ENCODE results near the gene E2F4. TPM values are rescaled to one million over a fixed set of nuclear protein-coding genes. Genes with fewer than 3 reads are reported as not detected.

The E2F4 gene
- total RNA-seq, 1 experiment from 2014 or later: 81.0 TPM

DNA sequence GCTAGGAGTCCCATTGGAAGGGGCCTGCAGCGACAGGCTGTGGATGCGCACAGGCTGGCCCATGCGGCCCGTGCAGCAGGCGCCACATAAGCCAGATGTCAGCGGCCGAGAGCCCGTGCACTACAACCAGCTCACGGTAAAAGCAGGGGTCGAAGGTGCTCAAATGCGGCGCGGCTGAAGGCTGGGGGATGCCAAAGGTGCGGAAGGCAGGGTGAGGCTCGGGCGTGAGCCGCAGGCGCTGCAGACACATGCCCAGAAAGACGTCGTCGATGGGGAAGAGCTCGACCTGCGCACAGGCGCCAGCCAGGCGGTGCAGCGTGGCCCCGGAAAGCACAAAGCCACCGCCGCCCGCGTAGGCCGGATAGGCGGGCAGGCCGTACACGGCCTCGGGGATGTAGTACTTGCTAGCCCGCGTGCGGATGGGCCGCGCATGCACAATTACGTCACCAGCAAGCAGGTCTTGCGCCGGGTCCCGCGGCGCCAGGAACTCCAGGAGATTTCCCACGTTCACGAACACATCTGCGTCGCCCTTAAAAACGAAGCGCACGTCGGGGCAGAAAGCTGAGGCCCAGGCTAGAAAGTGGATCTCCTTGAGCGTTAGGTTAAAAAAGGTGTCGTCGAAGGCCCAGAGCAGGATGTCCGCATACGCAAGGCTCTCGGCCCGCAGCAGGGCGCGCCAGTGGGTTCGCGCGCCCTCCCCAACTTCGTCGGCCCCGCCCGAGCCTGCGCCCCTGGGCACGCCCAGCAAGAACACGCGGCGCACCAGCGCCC lies 42.5 kb upstream of the E2F4 start:
- POLR2A ChIA-PET: interaction anchor here (0.9 kb wide), 1 partner anchor 8 kb away, joined by 5 read pairs; no protein-coding TSS in a partner anchor
- CTCF ChIA-PET: interaction anchor here (0.6 kb wide), 1 partner anchor 163 kb away, joined by 3 read pairs; no protein-coding TSS in a partner anchor
- BruUV-seq (replicated peaks): no TSS peak
- Mint-ChIP-seq H3K27ac (ENCODE audit: low read depth, unreplicated experiment) (no peak overlapping the region), H3K9me3 (ENCODE audit: unreplicated experiment) (no peaks in the 10 kb centered on the region), H3K4me1 (ENCODE audit: insufficient read depth, unreplicated experiment) (peaks cover 12% of the 10 kb centered on the region), H3K36me3 (ENCODE audit: insufficient read depth, unreplicated experiment) (peaks cover 45% of the 10 kb centered on the region), H3K4me3 (ENCODE audit: unreplicated experiment) (no peak overlapping the region), H3K27me3 (ENCODE audit: insufficient read depth, unreplicated experiment) (no peaks in the 10 kb centered on the region)
- intact Hi-C loops (cut with micrococcal nuclease): no loop called here
- no peak for DNase-seq (ENCODE audit: unreplicated experiment)
- TF ChIP-seq, protein P1, sequence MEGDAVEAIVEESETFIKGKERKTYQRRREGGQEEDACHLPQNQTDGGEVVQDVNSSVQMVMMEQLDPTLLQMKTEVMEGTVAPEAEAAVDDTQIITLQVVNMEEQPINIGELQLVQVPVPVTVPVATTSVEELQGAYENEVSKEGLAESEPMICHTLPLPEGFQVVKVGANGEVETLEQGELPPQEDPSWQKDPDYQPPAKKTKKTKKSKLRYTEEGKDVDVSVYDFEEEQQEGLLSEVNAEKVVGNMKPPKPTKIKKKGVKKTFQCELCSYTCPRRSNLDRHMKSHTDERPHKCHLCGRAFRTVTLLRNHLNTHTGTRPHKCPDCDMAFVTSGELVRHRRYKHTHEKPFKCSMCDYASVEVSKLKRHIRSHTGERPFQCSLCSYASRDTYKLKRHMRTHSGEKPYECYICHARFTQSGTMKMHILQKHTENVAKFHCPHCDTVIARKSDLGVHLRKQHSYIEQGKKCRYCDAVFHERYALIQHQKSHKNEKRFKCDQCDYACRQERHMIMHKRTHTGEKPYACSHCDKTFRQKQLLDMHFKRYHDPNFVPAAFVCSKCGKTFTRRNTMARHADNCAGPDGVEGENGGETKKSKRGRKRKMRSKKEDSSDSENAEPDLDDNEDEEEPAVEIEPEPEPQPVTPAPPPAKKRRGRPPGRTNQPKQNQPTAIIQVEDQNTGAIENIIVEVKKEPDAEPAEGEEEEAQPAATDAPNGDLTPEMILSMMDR (IDR thresholded peaks at IDR 0.05; ENCODE audit: unreplicated experiment): no peak

DNA sequence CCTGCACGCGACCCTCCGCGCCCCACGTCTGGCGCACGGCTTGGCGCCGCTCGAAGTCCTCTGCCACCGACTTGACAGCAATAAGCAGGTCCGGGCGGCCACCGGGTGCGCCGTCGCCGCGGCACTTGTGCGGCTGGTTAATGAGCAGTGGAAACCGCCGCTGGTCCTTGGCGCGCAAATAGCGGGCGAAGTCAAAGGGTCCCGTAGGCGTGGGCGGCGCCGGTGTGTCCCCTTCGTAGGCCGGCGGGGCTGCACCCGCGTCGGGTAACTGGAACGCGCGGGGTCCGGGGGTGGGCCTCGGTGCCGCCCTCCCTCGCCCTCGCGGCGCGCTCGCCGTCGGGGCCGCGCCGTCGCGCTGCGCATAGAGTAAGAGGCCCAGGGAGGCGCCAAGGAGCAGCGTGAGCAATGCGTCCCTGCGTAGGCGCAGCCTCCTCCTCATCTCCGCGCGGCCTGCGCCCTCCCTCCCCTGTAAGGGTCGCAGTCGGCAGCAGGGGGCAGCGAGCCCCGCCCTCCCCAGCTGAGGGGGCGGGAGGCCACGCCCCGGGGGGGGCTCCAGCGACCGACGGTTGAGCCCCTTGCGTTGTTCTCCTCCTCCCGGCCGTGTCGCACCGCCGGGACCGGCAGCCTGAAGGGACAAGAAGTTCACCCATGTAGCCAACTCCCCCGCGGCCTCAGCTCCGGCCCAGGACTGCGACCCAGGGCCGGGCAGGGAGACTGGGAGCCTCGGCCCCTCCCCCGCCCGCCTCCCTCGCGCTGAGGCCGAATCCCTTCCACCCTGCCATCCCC lies 41.7 kb upstream of the E2F4 start:
- ChIA-PET POLR2A (no interaction called here), CTCF (no interaction called here)
- no peaks in the 10 kb centered on the region for H3K27me3 Mint-ChIP-seq (ENCODE audit: insufficient read depth, unreplicated experiment)
- peaks cover 12% of the 10 kb centered on the region for H3K4me1 Mint-ChIP-seq (ENCODE audit: insufficient read depth, unreplicated experiment)
- H3K9me3 Mint-ChIP-seq (ENCODE audit: unreplicated experiment): no peaks in the 10 kb centered on the region
- intact Hi-C loops (cut with micrococcal nuclease): no loop called here
- peaks cover 39% of the 10 kb centered on the region for H3K36me3 Mint-ChIP-seq (ENCODE audit: insufficient read depth, unreplicated experiment)
- DNase-seq (ENCODE audit: unreplicated experiment): no peak
- TF ChIP-seq, protein P1 (IDR thresholded peaks at IDR 0.05; ENCODE audit: unreplicated experiment): no peak
- no peak overlapping the region for H3K27ac Mint-ChIP-seq (ENCODE audit: low read depth, unreplicated experiment)
- no TSS peak for BruUV-seq (replicated peaks)
- no peak overlapping the region for H3K4me3 Mint-ChIP-seq (ENCODE audit: unreplicated experiment)

DNA sequence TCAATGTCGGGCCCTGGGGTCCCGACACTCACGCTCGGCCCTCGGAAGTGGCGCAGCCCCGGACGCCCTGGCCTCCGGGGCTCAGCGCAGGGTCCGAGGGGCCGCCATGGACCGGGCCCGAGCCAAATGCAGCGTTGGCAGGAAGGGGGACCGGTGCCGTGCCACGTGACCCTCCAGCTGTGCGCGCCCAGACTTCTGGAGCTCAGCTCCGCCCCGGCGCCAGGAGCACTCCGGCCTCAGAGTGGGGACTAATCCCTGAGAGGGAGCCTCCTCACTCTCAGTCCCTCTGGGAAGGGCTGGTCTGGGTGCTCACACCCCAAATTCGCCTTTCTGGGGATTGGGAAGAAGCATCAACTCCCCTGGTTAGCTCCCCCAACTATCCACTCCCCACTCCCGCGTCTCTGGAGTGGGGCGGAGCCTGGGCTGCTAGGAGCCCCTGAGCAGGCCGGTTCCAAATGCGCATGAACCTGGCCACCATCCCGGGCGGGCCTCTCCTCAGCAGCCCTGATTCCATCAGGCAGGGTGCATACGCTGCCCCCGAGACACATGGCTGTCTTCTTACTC lies 41.0 kb upstream of the E2F4 start, which contains the start of gene B3GNT9:
TSS of gene B3GNT9 (minus strand) at position 166 of the 564 bp plus-strand sequence. CDS start 513 bp downstream, outside the sequence.
- ChIA-PET CTCF (interaction anchor here (0.7 to 0.8 kb wide), 2 partner anchors 168 to 173 kb away, joined by 3 read pairs; no protein-coding TSS in a partner anchor), POLR2A (interaction anchor here (0.6 kb wide), 1 partner anchor 41 kb away, joined by 4 read pairs; the partner anchor contains the start of gene PHAF1)
- TF ChIP-seq, protein P1 (IDR thresholded peaks at IDR 0.05; ENCODE audit: unreplicated experiment): no peak
- no peak for DNase-seq (ENCODE audit: unreplicated experiment)
- intact Hi-C loops (cut with micrococcal nuclease): no loop called here
- no peaks in the 10 kb centered on the region for H3K9me3 Mint-ChIP-seq (ENCODE audit: unreplicated experiment)
- H3K36me3 Mint-ChIP-seq (ENCODE audit: insufficient read depth, unreplicated experiment): peaks cover 35% of the 10 kb centered on the region
- peaks cover 12% of the 10 kb centered on the region for H3K4me1 Mint-ChIP-seq (ENCODE audit: insufficient read depth, unreplicated experiment)
- H3K27me3 Mint-ChIP-seq (ENCODE audit: insufficient read depth, unreplicated experiment): no peaks in the 10 kb centered on the region
- no peak within 1 kb of the TSS for H3K27ac Mint-ChIP-seq (ENCODE audit: low read depth, unreplicated experiment)
- H3K4me3 Mint-ChIP-seq (ENCODE audit: unreplicated experiment): peak within 1 kb of the TSS; percentile 46
- BruUV-seq (replicated peaks): no TSS peak

Data from MCF 10A (cell line).